HCT116 (cell line): Measurements from ENCODE around the gene HOXD13.

Experiments used
- EGR1 ChIP-seq: IDR thresholded peaks from 2 replicates; pipeline ENCODE4 v1.6.1; 2012; ENCODE audit warnings: low read depth
- EZH2 ChIP-seq: fragments of 200-600 bp; sonication (generic); IDR thresholded peaks from 2 replicates; pipeline ENCODE4 v1.6.1; 2017; ENCODE audit warnings: antibody characterized with exemption, mixed run types
- EZH2phosphoT487 ChIP-seq: fragments of 200-600 bp; IDR thresholded peaks from 2 replicates; pipeline ENCODE4 v1.6.1; 2018; ENCODE audit warnings: antibody characterized with exemption, borderline replicate concordance
- JUND ChIP-seq: IDR thresholded peaks from 2 replicates; pipeline ENCODE4 v1.6.1; 2012
- POLR2AphosphoS5 ChIP-seq: IDR thresholded peaks from 2 replicates; pipeline ENCODE4 v1.6.1; 2011; ENCODE audit warnings: mild to moderate bottlenecking, low read depth, low read length, moderate library complexity
- RAD21 ChIP-seq: IDR thresholded peaks from 2 replicates; pipeline ENCODE4 v1.6.1; 2012; ENCODE audit warnings: low read depth, mild to moderate bottlenecking
- REST ChIP-seq: IDR thresholded peaks from 2 replicates; pipeline ENCODE4 v1.6.1; 2012; ENCODE audit warnings: low read depth
- SIN3A ChIP-seq: IDR thresholded peaks from 2 replicates; pipeline ENCODE4 v1.6.1; 2012; ENCODE audit warnings: low read depth
- TCF7L2 ChIP-seq: IDR thresholded peaks from 2 replicates; pipeline ENCODE4 v1.7.0; 2011; ENCODE audit warnings: borderline replicate concordance, inconsistent platforms; ENCODE audit not compliant: insufficient read depth, insufficient read length; ENCODE audit errors: extremely low read depth
- TF ChIP-seq, protein P1 (sequence below), 3 experiments: fragments of 200-600 bp in 1 of 3; sonication (generic) in 1 of 3; IDR thresholded peaks in 2 of 3; conservative IDR thresholded peaks in 1 of 3; 2 replicates each; pipeline ENCODE4 v1.5.1; 2012 to 2017; ENCODE audit warnings: low read depth in 2 of 3, low read length in 2 of 3, antibody characterized with exemption in 1 of 3, borderline replicate concordance in 1 of 3, control low read depth in 1 of 3, mild to moderate bottlenecking in 1 of 3, mixed read lengths in 1 of 3, mixed run types in 1 of 3, moderate library complexity in 1 of 3; ENCODE audit not compliant: insufficient read depth in 1 of 3

- TF ChIP-seq, protein P1, sequence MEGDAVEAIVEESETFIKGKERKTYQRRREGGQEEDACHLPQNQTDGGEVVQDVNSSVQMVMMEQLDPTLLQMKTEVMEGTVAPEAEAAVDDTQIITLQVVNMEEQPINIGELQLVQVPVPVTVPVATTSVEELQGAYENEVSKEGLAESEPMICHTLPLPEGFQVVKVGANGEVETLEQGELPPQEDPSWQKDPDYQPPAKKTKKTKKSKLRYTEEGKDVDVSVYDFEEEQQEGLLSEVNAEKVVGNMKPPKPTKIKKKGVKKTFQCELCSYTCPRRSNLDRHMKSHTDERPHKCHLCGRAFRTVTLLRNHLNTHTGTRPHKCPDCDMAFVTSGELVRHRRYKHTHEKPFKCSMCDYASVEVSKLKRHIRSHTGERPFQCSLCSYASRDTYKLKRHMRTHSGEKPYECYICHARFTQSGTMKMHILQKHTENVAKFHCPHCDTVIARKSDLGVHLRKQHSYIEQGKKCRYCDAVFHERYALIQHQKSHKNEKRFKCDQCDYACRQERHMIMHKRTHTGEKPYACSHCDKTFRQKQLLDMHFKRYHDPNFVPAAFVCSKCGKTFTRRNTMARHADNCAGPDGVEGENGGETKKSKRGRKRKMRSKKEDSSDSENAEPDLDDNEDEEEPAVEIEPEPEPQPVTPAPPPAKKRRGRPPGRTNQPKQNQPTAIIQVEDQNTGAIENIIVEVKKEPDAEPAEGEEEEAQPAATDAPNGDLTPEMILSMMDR (IDR thresholded peaks at IDR 0.05 in 2 of 3, conservative IDR thresholded peaks at IDR 0.05 in 1 of 3; ENCODE audit: borderline replicate concordance in 1 of 3, insufficient read depth in 1 of 3, low read depth in 2 of 3, low read length in 2 of 3) = no peak
- no peak for TF ChIP-seq EZH2
- no peak for TF ChIP-seq JUND
- no peak for TF ChIP-seq EZH2phosphoT487
- TF ChIP-seq RAD21 = no peak
- TF ChIP-seq TCF7L2 = no peak
- TF ChIP-seq POLR2AphosphoS5 = no peak
- TF ChIP-seq REST = no peak
- no peak for TF ChIP-seq EGR1
- TF ChIP-seq SIN3A = no peak
Measured at GRCh38 chr2:176114930-176115625, 22.6 kb downstream of the HOXD13 start.
